Stomach (tissue), 4 donors: ENCODE data around the gene THBS1.

Experiments
- POLR2A ChIP-seq, 4 donors: fragments of 450-650 bp; IDR thresholded peaks; one replicate each; pipeline ENCODE4 v1.6.1; 2016; ENCODE audit warnings: antibody characterized with exemption in 4 of 4, control low read depth in 2 of 4, mild to moderate bottlenecking in 1 of 4, moderate library complexity in 1 of 4
- TF ChIP-seq, protein P1 (sequence below), 7 experiments: fragments of 450-650 bp in 4 of 7; fragments of 200-600 bp in 3 of 7; sonication (generic) in 3 of 7; IDR thresholded peaks; one replicate each; pipeline ENCODE4 v1.5.1; 2016 to 2019; ENCODE audit warnings: antibody characterized with exemption in 7 of 7, control low read depth in 2 of 7, mild to moderate bottlenecking in 1 of 7

DNA sequence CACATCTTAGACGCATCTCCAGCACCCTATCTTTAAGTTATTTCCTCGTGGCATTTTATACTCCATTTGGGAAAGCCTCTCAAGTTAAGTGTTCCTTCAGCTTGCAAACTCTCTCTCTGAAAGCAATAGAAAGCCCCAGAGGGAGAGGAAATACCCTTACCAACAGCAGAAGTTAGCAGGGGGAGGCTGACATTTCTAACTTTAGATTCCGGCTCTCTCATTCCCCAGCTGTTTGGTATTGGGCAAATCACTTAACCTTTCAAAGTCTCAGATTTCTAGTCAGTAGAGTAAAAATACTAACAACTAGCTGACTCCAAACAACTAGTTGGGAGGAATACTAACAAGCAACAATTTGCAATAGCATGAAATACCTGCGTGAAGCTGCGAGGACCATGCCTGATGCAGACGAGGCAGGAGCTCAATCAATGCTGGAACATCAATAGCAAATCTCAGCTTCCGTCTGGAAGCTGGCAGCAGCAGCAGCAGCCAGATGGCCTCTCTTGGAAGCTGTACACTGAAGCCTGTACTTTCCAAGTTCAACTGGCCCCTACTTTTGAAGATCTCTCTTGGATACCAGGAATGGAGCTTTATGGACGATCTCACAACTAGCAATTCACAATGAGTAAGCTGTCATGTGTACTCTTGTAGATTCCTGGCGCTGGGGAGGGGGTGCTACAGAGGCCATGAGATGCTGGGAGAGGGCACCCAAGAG, 47.8 kb downstream of the THBS1 start:
- no peak for TF ChIP-seq POLR2A (IDR thresholded peaks at IDR 0.05)
- TF ChIP-seq, protein P1, sequence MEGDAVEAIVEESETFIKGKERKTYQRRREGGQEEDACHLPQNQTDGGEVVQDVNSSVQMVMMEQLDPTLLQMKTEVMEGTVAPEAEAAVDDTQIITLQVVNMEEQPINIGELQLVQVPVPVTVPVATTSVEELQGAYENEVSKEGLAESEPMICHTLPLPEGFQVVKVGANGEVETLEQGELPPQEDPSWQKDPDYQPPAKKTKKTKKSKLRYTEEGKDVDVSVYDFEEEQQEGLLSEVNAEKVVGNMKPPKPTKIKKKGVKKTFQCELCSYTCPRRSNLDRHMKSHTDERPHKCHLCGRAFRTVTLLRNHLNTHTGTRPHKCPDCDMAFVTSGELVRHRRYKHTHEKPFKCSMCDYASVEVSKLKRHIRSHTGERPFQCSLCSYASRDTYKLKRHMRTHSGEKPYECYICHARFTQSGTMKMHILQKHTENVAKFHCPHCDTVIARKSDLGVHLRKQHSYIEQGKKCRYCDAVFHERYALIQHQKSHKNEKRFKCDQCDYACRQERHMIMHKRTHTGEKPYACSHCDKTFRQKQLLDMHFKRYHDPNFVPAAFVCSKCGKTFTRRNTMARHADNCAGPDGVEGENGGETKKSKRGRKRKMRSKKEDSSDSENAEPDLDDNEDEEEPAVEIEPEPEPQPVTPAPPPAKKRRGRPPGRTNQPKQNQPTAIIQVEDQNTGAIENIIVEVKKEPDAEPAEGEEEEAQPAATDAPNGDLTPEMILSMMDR (IDR thresholded peaks at IDR 0.05), result no peak
